ENCODE results near the gene CDH6. TPM values are rescaled to one million over a fixed set of nuclear protein-coding genes. Genes with fewer than 3 reads are reported as not detected.

Gene CDH6
- total RNA-seq, 2 experiments from 2014 or later, result not detected

DNA sequence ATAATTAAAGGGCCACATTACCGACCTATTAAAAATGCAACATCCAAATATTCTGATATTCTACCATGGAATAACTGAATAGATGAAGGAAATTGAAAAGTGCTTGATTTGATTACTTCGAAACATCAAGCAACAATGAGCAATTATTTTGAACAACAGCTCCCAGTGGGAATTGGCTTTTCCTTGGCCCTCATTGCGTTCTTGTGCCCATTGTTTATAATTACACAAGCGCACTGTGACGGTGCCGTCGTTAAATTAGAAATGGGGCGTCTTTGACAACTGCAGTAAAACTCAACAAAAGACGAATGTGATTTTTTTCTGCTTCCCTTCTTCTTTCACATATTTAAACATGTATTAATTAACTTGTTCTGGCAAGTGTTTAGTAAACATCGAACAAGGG is 61.6 kb downstream of the CDH6 start:
- DNase-seq (no peak), ATAC-seq (no peak)
- Mint-ChIP-seq H3K4me1 (no peaks in the 10 kb centered on the region), H3K27me3 (peaks cover 4% of the 10 kb centered on the region), H3K27ac (no peak overlapping the region), H3K9me3 (ENCODE audit: low read depth) (peaks cover 3% of the 10 kb centered on the region), H3K36me3 (ENCODE audit: low read depth) (no peaks in the 10 kb centered on the region), H3K4me3 (no peak overlapping the region)
- CTCF ChIA-PET, result no interaction called here
- POLR2A ChIA-PET, result no interaction called here
- intact Hi-C loops (cut with DNase I, micrococcal nuclease), result no loop called here

DNA sequence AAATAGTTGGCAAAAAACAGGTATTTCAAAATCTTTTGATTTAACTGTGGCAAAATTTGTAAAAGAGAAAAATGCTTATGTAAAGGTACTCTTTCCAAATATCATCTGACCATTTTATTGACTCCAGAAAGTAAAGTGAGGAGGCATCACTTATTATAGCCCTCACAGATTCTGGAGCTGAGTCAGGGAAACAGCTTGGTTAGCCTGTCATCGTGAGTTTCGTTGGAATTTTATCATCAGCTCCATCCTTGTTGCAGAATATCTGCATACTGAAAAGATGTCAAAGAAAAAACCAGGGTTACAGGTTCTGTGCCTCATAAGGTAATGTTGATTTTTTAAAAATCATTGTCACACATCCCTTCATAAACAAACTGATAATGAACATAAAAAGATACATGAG is 74.8 kb downstream of the CDH6 start:
- Mint-ChIP-seq H3K27ac (no peak overlapping the region), H3K9me3 (ENCODE audit: low read depth) (no peaks in the 10 kb centered on the region), H3K4me1 (no peaks in the 10 kb centered on the region), H3K36me3 (ENCODE audit: low read depth) (no peaks in the 10 kb centered on the region), H3K4me3 (no peak overlapping the region), H3K27me3 (peaks cover 4% of the 10 kb centered on the region)
- intact Hi-C loops (cut with DNase I, micrococcal nuclease), result no loop called here
- ChIA-PET CTCF (interaction anchor here (0.8 kb wide), 1 partner anchor 868 kb away, joined by 3 read pairs; no protein-coding TSS in a partner anchor), POLR2A (no interaction called here)
- no peak for ATAC-seq
- no peak for DNase-seq

DNA sequence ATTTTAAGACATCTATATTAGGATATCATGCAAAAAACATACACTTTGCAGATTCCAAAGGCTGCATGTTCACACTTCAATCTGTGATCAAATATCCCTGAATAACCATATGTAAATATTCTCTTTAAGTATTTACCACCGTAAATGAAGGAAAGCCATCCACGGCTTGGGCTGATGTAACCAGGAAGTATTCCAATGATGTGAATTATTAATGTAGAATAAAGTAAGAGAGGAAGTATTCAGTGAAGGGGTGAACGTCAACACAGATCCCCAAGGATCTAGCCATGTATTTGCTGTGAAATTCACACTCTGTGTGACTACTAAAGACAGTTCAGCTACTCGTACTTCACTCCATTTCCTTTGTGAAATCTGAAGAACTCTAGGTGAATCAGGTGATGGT is 75.2 kb downstream of the CDH6 start:
- no peaks in the 10 kb centered on the region for H3K4me1 Mint-ChIP-seq
- ATAC-seq (no peak), DNase-seq (no peak)
- peaks cover 4% of the 10 kb centered on the region for H3K27me3 Mint-ChIP-seq
- H3K4me3 Mint-ChIP-seq, result no peak overlapping the region
- no peak overlapping the region for H3K27ac Mint-ChIP-seq
- ChIA-PET POLR2A (no interaction called here), CTCF (interaction anchor here (1.8 kb wide), 1 partner anchor 10 kb away, joined by 5 read pairs; no protein-coding TSS in a partner anchor)
- H3K9me3 Mint-ChIP-seq (ENCODE audit: low read depth), result no peaks in the 10 kb centered on the region
- intact Hi-C loops (cut with DNase I, micrococcal nuclease), result no loop called here
- H3K36me3 Mint-ChIP-seq (ENCODE audit: low read depth), result no peaks in the 10 kb centered on the region

DNA sequence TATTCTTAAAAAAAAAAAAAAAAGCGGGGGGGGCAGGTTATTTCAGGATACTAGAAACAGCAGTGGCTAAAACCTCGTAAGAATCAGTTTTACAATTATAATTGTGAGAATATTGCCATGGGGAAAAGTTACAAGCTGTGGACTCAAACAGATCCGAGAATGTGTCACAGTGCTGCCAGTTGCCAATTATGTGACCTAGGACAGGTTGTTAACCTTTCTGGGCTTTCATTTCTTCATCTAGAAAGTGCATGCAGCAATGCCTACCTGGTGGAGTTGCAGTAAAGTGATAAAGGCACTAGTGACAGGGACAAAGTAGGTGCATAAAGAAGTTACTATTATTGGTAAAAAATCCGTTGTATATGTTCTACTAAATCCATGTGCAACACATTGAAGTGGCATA is 75.8 kb downstream of the CDH6 start:
- Mint-ChIP-seq H3K27me3 (peaks cover 4% of the 10 kb centered on the region), H3K4me3 (no peak overlapping the region), H3K36me3 (ENCODE audit: low read depth) (no peaks in the 10 kb centered on the region), H3K4me1 (no peaks in the 10 kb centered on the region), H3K9me3 (ENCODE audit: low read depth) (no peaks in the 10 kb centered on the region), H3K27ac (no peak overlapping the region)
- ChIA-PET POLR2A (no interaction called here), CTCF (interaction anchor here (1.0 to 1.8 kb wide), 4 partner anchors 9 to 81 kb away, joined by 3 to 8 read pairs (median 6); no protein-coding TSS in a partner anchor)
- no peak for ATAC-seq
- intact Hi-C loops (cut with DNase I, micrococcal nuclease), result no loop called here
- DNase-seq, result no peak

- no peaks in the 10 kb centered on the region for H3K36me3 Mint-ChIP-seq (ENCODE audit: low read depth)
- CTCF ChIA-PET, result interaction anchor here (0.7 to 1.8 kb wide), 7 partner anchors 8 to 96 kb away, joined by 3 to 8 read pairs (median 4); no protein-coding TSS in a partner anchor
- no peak overlapping the region for H3K27ac Mint-ChIP-seq
- DNase-seq, result no peak
- POLR2A ChIA-PET, result no interaction called here
- peaks cover 4% of the 10 kb centered on the region for H3K27me3 Mint-ChIP-seq
- no peaks in the 10 kb centered on the region for H3K4me1 Mint-ChIP-seq
- intact Hi-C loops (cut with DNase I, micrococcal nuclease), result no loop called here
- no peak for ATAC-seq
- H3K9me3 Mint-ChIP-seq (ENCODE audit: low read depth), result no peaks in the 10 kb centered on the region
- H3K4me3 Mint-ChIP-seq, result no peak overlapping the region
These were observed 76.9 kb downstream of the CDH6 start for GRCh38 chr5:31270396-31270795.

GRCh38 chr5:31271567-31271966 is 78.1 kb downstream of the CDH6 start:
- intact Hi-C loops (cut with DNase I, micrococcal nuclease), result no loop called here
- DNase-seq (no peak), ATAC-seq (no peak)
- CTCF ChIA-PET, result interaction anchor here (0.9 to 1.3 kb wide), 2 partner anchors 49 to 95 kb away, joined by 3 read pairs; no protein-coding TSS in a partner anchor
- no peaks in the 10 kb centered on the region for H3K36me3 Mint-ChIP-seq (ENCODE audit: low read depth)
- H3K27ac Mint-ChIP-seq, result no peak overlapping the region
- peaks cover 6% of the 10 kb centered on the region for H3K27me3 Mint-ChIP-seq
- POLR2A ChIA-PET, result no interaction called here
- no peaks in the 10 kb centered on the region for H3K4me1 Mint-ChIP-seq
- H3K9me3 Mint-ChIP-seq (ENCODE audit: low read depth), result no peaks in the 10 kb centered on the region
- H3K4me3 Mint-ChIP-seq, result no peak overlapping the region

- no peak for DNase-seq
- intact Hi-C loops (cut with DNase I, micrococcal nuclease), result no loop called here
- H3K27ac Mint-ChIP-seq, result no peak overlapping the region
- no peaks in the 10 kb centered on the region for H3K9me3 Mint-ChIP-seq (ENCODE audit: low read depth)
- ChIA-PET CTCF (no interaction called here), POLR2A (no interaction called here)
- H3K4me1 Mint-ChIP-seq, result no peaks in the 10 kb centered on the region
- H3K27me3 Mint-ChIP-seq, result peaks cover 6% of the 10 kb centered on the region
- ATAC-seq, result no peak
- no peaks in the 10 kb centered on the region for H3K36me3 Mint-ChIP-seq (ENCODE audit: low read depth)
- no peak overlapping the region for H3K4me3 Mint-ChIP-seq
These were observed 79.7 kb downstream of the CDH6 start for GRCh38 chr5:31273161-31273560.

DNA sequence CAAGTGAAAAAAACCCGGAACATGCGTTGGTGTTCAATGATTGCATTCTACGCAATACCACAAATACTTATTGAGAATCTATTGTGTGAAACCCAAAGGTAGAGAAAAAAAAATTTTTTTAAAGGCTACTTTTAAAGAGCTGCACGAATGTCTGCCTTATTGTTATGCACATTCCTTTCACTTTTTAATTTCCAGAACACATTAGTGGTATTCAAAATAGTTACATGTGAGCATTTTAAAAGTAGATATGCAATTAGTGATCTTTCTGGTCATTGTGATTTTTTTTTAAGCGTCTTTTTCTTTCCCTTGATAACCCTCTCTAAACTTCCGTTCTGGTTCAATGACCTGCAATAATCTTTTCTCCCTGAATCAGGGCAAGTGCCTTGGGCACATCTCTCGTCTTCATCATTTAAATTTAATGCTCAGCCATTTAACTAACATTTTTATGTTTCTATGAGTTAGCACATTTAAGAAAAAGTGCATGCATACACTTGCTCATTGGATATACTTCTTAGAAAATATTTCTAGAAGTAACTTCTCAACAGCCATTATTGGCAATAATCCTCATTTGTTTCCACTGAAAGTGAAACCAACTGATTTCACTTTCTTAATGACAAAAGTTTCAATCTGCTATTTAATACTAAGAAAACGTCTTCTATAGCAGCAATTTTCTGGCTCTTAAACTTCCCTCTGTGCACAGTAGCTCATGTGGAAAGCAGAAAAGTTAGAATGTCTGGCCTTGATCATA is 80.3 kb downstream of the CDH6 start:
- no peaks in the 10 kb centered on the region for H3K4me1 Mint-ChIP-seq
- H3K4me3 Mint-ChIP-seq, result no peak overlapping the region
- peaks cover 6% of the 10 kb centered on the region for H3K27me3 Mint-ChIP-seq
- ATAC-seq, result no peak
- POLR2A ChIA-PET, result no interaction called here
- H3K27ac Mint-ChIP-seq, result no peak overlapping the region
- no peaks in the 10 kb centered on the region for H3K36me3 Mint-ChIP-seq (ENCODE audit: low read depth)
- CTCF ChIA-PET, result no interaction called here
- DNase-seq, result no peak
- no peaks in the 10 kb centered on the region for H3K9me3 Mint-ChIP-seq (ENCODE audit: low read depth)
- intact Hi-C loops (cut with DNase I, micrococcal nuclease), result no loop called here

DNA sequence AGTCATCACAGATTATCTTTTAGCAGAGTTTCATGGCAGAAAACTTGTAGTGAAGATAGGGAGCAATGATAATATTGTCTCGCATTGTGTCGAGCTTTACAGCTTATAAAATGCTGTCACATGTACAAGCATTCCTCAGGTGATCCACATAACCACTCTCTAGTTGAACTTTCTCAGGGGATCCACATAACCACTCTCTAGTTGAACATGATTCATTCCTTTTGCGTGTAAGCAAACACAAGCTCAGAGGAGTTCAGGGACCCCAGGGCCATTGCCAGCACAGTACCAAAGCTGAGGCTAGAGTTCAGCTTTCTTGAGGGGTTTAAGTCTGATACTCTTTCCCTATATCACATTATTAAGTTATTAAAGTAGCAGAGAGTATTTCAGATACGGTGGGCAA is 86.7 kb downstream of the CDH6 start:
- H3K4me3 Mint-ChIP-seq, result no peak overlapping the region
- DNase-seq (no peak), ATAC-seq (no peak)
- intact Hi-C loops (cut with DNase I, micrococcal nuclease), result no loop called here
- H3K4me1 Mint-ChIP-seq, result no peaks in the 10 kb centered on the region
- CTCF ChIA-PET, result interaction anchor here (1.6 kb wide), 1 partner anchor 10 kb away, joined by 4 read pairs; no protein-coding TSS in a partner anchor
- H3K9me3 Mint-ChIP-seq (ENCODE audit: low read depth), result no peaks in the 10 kb centered on the region
- H3K36me3 Mint-ChIP-seq (ENCODE audit: low read depth), result no peaks in the 10 kb centered on the region
- POLR2A ChIA-PET, result no interaction called here
- no peak overlapping the region for H3K27ac Mint-ChIP-seq
- peaks cover 4% of the 10 kb centered on the region for H3K27me3 Mint-ChIP-seq

- intact Hi-C loops (cut with DNase I, micrococcal nuclease), result no loop called here
These were observed 89.8 kb downstream of the CDH6 start for GRCh38 chr5:31283326-31283725.

GRCh38 chr5:31285025-31285424 is 91.5 kb downstream of the CDH6 start:
- no peaks in the 10 kb centered on the region for H3K36me3 Mint-ChIP-seq (ENCODE audit: low read depth)
- intact Hi-C loops (cut with DNase I, micrococcal nuclease), result no loop called here
- no peak overlapping the region for H3K4me3 Mint-ChIP-seq
- no peak for ATAC-seq
- no peaks in the 10 kb centered on the region for H3K9me3 Mint-ChIP-seq (ENCODE audit: low read depth)
- ChIA-PET POLR2A (no interaction called here), CTCF (no interaction called here)
- no peak for DNase-seq
- no peaks in the 10 kb centered on the region for H3K4me1 Mint-ChIP-seq
- peaks cover 2% of the 10 kb centered on the region for H3K27me3 Mint-ChIP-seq
- H3K27ac Mint-ChIP-seq, result no peak overlapping the region

More at GRCh38 chr5:31283326-31283725, 89.8 kb downstream of the CDH6 start:
- Mint-ChIP-seq H3K27ac (no peak overlapping the region), H3K4me3 (no peak overlapping the region), H3K36me3 (ENCODE audit: low read depth) (no peaks in the 10 kb centered on the region), H3K4me1 (no peaks in the 10 kb centered on the region), H3K27me3 (peaks cover 2% of the 10 kb centered on the region), H3K9me3 (ENCODE audit: low read depth) (no peaks in the 10 kb centered on the region)
- ChIA-PET POLR2A (no interaction called here), CTCF (no interaction called here)
- ATAC-seq, result no peak
- no peak for DNase-seq

DNA sequence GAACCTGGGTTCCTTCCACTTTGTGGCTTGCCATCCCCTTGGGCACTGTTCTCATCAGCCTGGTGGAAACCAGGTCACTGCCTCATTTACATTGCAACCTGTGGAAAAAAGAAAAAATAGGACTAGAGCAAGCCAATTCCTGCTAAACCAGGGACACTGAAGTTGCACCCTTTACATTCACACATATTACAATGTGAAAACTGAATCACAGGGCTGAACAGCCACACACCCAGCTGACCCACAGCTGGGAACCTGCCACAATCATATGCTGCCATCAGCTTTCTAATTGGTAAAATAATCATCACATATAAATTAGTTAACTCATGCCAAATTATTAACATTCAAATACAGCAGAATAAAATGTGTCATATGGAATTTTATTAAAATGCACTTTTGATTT is 94.5 kb downstream of the CDH6 start:
- POLR2A ChIA-PET, result no interaction called here
- H3K4me1 Mint-ChIP-seq, result no peaks in the 10 kb centered on the region
- H3K4me3 Mint-ChIP-seq, result no peak overlapping the region
- no peaks in the 10 kb centered on the region for H3K9me3 Mint-ChIP-seq (ENCODE audit: low read depth)
- H3K27ac Mint-ChIP-seq, result no peak overlapping the region
- ATAC-seq, result no peak
- no peak for DNase-seq
- no peaks in the 10 kb centered on the region for H3K36me3 Mint-ChIP-seq (ENCODE audit: low read depth)
- H3K27me3 Mint-ChIP-seq, result no peaks in the 10 kb centered on the region
- intact Hi-C loops (cut with DNase I, micrococcal nuclease), result no loop called here
- CTCF ChIA-PET, result no interaction called here

All from activated CD4-positive, alpha-beta T cell treated with anti-CD3 and anti-CD28 coated beads for 36 hours (primary cell).